Measurements from ENCODE around the gene PCCA. TPM values are rescaled to one million over a fixed set of nuclear protein-coding genes. Genes with fewer than 3 reads are reported as not detected.
"Not testable (repeated sequence)": the region's sequence is repeated elsewhere in the genome, so short reads cannot be mapped to it uniquely, and the experiment has no call there.

PCCA gene
- polyA plus RNA-seq, 1 donor: 20.0 TPM

GRCh38 chr13:100266026-100266425 is 177.1 kb downstream of the PCCA start:
- Histone ChIP-seq H3K36me3 (ENCODE audit: control insufficient read depth, insufficient read depth, low read length) (no peaks in the 10 kb centered on the region), H3K27me3 (ENCODE audit: control insufficient read depth, insufficient read depth, low read length) (no peaks in the 10 kb centered on the region), H3K9me3 (ENCODE audit: control insufficient read depth, low read depth, low read length) (peaks cover 2% of the 10 kb centered on the region), H3K4me3 (ENCODE audit: low read length) (no peak overlapping the region), H3K27ac (ENCODE audit: low read length) (no peak overlapping the region), H3K4me1 (ENCODE audit: control insufficient read depth, insufficient read depth, low read length) (no peaks in the 10 kb centered on the region)
- no peak for DNase-seq
- no CpG with 5 or more reads among the region's 2 CpGs for WGBS (ENCODE audit: insufficient coverage, low lambda C conversion rate)

GRCh38 chr13:100269837-100270236 is 180.9 kb downstream of the PCCA start:
- peak in 1 of 2 donors; percentile 3 for DNase-seq
- WGBS (ENCODE audit: insufficient coverage, low lambda C conversion rate): 80% methylated on average over 1 of the region's 2 CpGs
- no peaks in the 10 kb centered on the region for H3K4me1 ChIP-seq (ENCODE audit: control insufficient read depth, insufficient read depth, low read length)
- no peak overlapping the region for H3K4me3 ChIP-seq (ENCODE audit: low read length)
- H3K27ac ChIP-seq (ENCODE audit: low read length): no peak overlapping the region
- no peaks in the 10 kb centered on the region for H3K27me3 ChIP-seq (ENCODE audit: control insufficient read depth, insufficient read depth, low read length)
- no peaks in the 10 kb centered on the region for H3K9me3 ChIP-seq (ENCODE audit: control insufficient read depth, low read depth, low read length)
- peaks cover 2% of the 10 kb centered on the region for H3K36me3 ChIP-seq (ENCODE audit: control insufficient read depth, insufficient read depth, low read length)

GRCh38 chr13:100273138-100273537 is 184.2 kb downstream of the PCCA start:
- DNase-seq: no peak
- H3K9me3 ChIP-seq (ENCODE audit: control insufficient read depth, low read depth, low read length): no peaks in the 10 kb centered on the region
- peaks cover 6% of the 10 kb centered on the region for H3K36me3 ChIP-seq (ENCODE audit: control insufficient read depth, insufficient read depth, low read length)
- no peaks in the 10 kb centered on the region for H3K27me3 ChIP-seq (ENCODE audit: control insufficient read depth, insufficient read depth, low read length)
- no peaks in the 10 kb centered on the region for H3K4me1 ChIP-seq (ENCODE audit: control insufficient read depth, insufficient read depth, low read length)
- WGBS (ENCODE audit: insufficient coverage, low lambda C conversion rate): 90% methylated on average over 2 of the region's 6 CpGs
- no peak overlapping the region for H3K4me3 ChIP-seq (ENCODE audit: low read length)
- H3K27ac ChIP-seq (ENCODE audit: low read length): no peak overlapping the region

GRCh38 chr13:100273552-100273951 is 184.7 kb downstream of the PCCA start:
- 80% methylated on average over 2 of the region's 6 CpGs for WGBS (ENCODE audit: insufficient coverage, low lambda C conversion rate)
- H3K27me3 ChIP-seq (ENCODE audit: control insufficient read depth, insufficient read depth, low read length): no peaks in the 10 kb centered on the region
- DNase-seq: no peak
- H3K4me1 ChIP-seq (ENCODE audit: control insufficient read depth, insufficient read depth, low read length): no peaks in the 10 kb centered on the region
- H3K4me3 ChIP-seq (ENCODE audit: low read length): no peak overlapping the region
- H3K9me3 ChIP-seq (ENCODE audit: control insufficient read depth, low read depth, low read length): no peaks in the 10 kb centered on the region
- H3K27ac ChIP-seq (ENCODE audit: low read length): no peak overlapping the region
- peaks cover 6% of the 10 kb centered on the region for H3K36me3 ChIP-seq (ENCODE audit: control insufficient read depth, insufficient read depth, low read length)

- no peak for DNase-seq
- H3K4me1 ChIP-seq (ENCODE audit: control insufficient read depth, insufficient read depth, low read length): no peaks in the 10 kb centered on the region
- no peak overlapping the region for H3K4me3 ChIP-seq (ENCODE audit: low read length)
- H3K36me3 ChIP-seq (ENCODE audit: control insufficient read depth, insufficient read depth, low read length): peaks cover 6% of the 10 kb centered on the region
- WGBS (ENCODE audit: insufficient coverage, low lambda C conversion rate): 92% methylated on average over 2 of the region's 12 CpGs
- no peaks in the 10 kb centered on the region for H3K9me3 ChIP-seq (ENCODE audit: control insufficient read depth, low read depth, low read length)
- no peak overlapping the region for H3K27ac ChIP-seq (ENCODE audit: low read length)
- no peaks in the 10 kb centered on the region for H3K27me3 ChIP-seq (ENCODE audit: control insufficient read depth, insufficient read depth, low read length)
These were observed 186.1 kb downstream of the PCCA start for GRCh38 chr13:100274942-100275506.

GRCh38 chr13:100275746-100276145 is 186.9 kb downstream of the PCCA start:
- no peaks in the 10 kb centered on the region for H3K27me3 ChIP-seq (ENCODE audit: control insufficient read depth, insufficient read depth, low read length)

GRCh38 chr13:100280681-100281080 is 191.8 kb downstream of the PCCA start:
- H3K4me3 ChIP-seq (ENCODE audit: low read length): no peak overlapping the region
- WGBS (ENCODE audit: insufficient coverage, low lambda C conversion rate): 100% methylated on average over 3 of the region's 5 CpGs

More at GRCh38 chr13:100275746-100276145, 186.9 kb downstream of the PCCA start:
- no peak overlapping the region for H3K27ac ChIP-seq (ENCODE audit: low read length)
- no peaks in the 10 kb centered on the region for H3K9me3 ChIP-seq (ENCODE audit: control insufficient read depth, low read depth, low read length)
- H3K4me1 ChIP-seq (ENCODE audit: control insufficient read depth, insufficient read depth, low read length): no peaks in the 10 kb centered on the region
- DNase-seq: no peak
- WGBS (ENCODE audit: insufficient coverage, low lambda C conversion rate): 52% methylated on average over 2 of the region's 5 CpGs
- H3K36me3 ChIP-seq (ENCODE audit: control insufficient read depth, insufficient read depth, low read length): peaks cover 6% of the 10 kb centered on the region
- H3K4me3 ChIP-seq (ENCODE audit: low read length): no peak overlapping the region

GRCh38 chr13:100282306-100282705 is 193.4 kb downstream of the PCCA start:
- not testable (repeated sequence) for DNase-seq; H3K4me3 ChIP-seq (ENCODE audit: low read length); H3K27me3 ChIP-seq (ENCODE audit: control insufficient read depth, insufficient read depth, low read length); H3K4me1 ChIP-seq (ENCODE audit: control insufficient read depth, insufficient read depth, low read length); H3K27ac ChIP-seq (ENCODE audit: low read length); H3K36me3 ChIP-seq (ENCODE audit: control insufficient read depth, insufficient read depth, low read length); H3K9me3 ChIP-seq (ENCODE audit: control insufficient read depth, low read depth, low read length)
- WGBS (ENCODE audit: insufficient coverage, low lambda C conversion rate): no CpG with 5 or more reads among the region's 16 CpGs

More at GRCh38 chr13:100280681-100281080, 191.8 kb downstream of the PCCA start:
- Histone ChIP-seq H3K27ac (ENCODE audit: low read length) (no peak overlapping the region), H3K36me3 (ENCODE audit: control insufficient read depth, insufficient read depth, low read length) (peaks cover 2% of the 10 kb centered on the region), H3K27me3 (ENCODE audit: control insufficient read depth, insufficient read depth, low read length) (no peaks in the 10 kb centered on the region), H3K4me1 (ENCODE audit: control insufficient read depth, insufficient read depth, low read length) (no peaks in the 10 kb centered on the region), H3K9me3 (ENCODE audit: control insufficient read depth, low read depth, low read length) (peaks cover 4% of the 10 kb centered on the region)
- DNase-seq: no peak

- H3K27me3 ChIP-seq (ENCODE audit: control insufficient read depth, insufficient read depth, low read length): no peaks in the 10 kb centered on the region
- WGBS (ENCODE audit: insufficient coverage, low lambda C conversion rate): no CpG with 5 or more reads among the region's 4 CpGs
- H3K9me3 ChIP-seq (ENCODE audit: control insufficient read depth, low read depth, low read length): no peaks in the 10 kb centered on the region
These were observed 201.4 kb downstream of the PCCA start for GRCh38 chr13:100290165-100290801.

GRCh38 chr13:100291624-100292023 is 202.7 kb downstream of the PCCA start:
- Histone ChIP-seq H3K9me3 (ENCODE audit: control insufficient read depth, low read depth, low read length) (no peaks in the 10 kb centered on the region), H3K4me1 (ENCODE audit: control insufficient read depth, insufficient read depth, low read length) (no peaks in the 10 kb centered on the region), H3K4me3 (ENCODE audit: low read length) (no peak overlapping the region), H3K27ac (ENCODE audit: low read length) (no peak overlapping the region), H3K36me3 (ENCODE audit: control insufficient read depth, insufficient read depth, low read length) (peaks cover 3% of the 10 kb centered on the region), H3K27me3 (ENCODE audit: control insufficient read depth, insufficient read depth, low read length) (no peaks in the 10 kb centered on the region)
- DNase-seq: no peak
- WGBS (ENCODE audit: insufficient coverage, low lambda C conversion rate): 25% methylated on average over 1 of the region's 2 CpGs

More at GRCh38 chr13:100290165-100290801, 201.4 kb downstream of the PCCA start:
- Histone ChIP-seq H3K36me3 (ENCODE audit: control insufficient read depth, insufficient read depth, low read length) (peaks cover 3% of the 10 kb centered on the region), H3K4me1 (ENCODE audit: control insufficient read depth, insufficient read depth, low read length) (no peaks in the 10 kb centered on the region), H3K4me3 (ENCODE audit: low read length) (no peak overlapping the region), H3K27ac (ENCODE audit: low read length) (no peak overlapping the region)
- DNase-seq: no peak

- Histone ChIP-seq H3K36me3 (ENCODE audit: control insufficient read depth, insufficient read depth, low read length) (no peaks in the 10 kb centered on the region), H3K27ac (ENCODE audit: low read length) (no peak overlapping the region), H3K9me3 (ENCODE audit: control insufficient read depth, low read depth, low read length) (no peaks in the 10 kb centered on the region), H3K4me3 (ENCODE audit: low read length) (no peak overlapping the region), H3K27me3 (ENCODE audit: control insufficient read depth, insufficient read depth, low read length) (no peaks in the 10 kb centered on the region), H3K4me1 (ENCODE audit: control insufficient read depth, insufficient read depth, low read length) (no peaks in the 10 kb centered on the region)
- no peak for DNase-seq
- 83% methylated on average over 1 of the region's 5 CpGs for WGBS (ENCODE audit: insufficient coverage, low lambda C conversion rate)
These were observed 208.5 kb downstream of the PCCA start for GRCh38 chr13:100297413-100297812.

Data from large intestine (tissue), 3 donors.